ENCODE data around the gene PAPOLA.

The PAPOLA gene

GRCh38 chr14:96587823-96588385 is 85.7 kb downstream of the PAPOLA start:
- no peak for DNase-seq

GRCh38 chr14:96588410-96589257 is 86.5 kb downstream of the PAPOLA start:
- DNase-seq: peak; percentile 58

DNA sequence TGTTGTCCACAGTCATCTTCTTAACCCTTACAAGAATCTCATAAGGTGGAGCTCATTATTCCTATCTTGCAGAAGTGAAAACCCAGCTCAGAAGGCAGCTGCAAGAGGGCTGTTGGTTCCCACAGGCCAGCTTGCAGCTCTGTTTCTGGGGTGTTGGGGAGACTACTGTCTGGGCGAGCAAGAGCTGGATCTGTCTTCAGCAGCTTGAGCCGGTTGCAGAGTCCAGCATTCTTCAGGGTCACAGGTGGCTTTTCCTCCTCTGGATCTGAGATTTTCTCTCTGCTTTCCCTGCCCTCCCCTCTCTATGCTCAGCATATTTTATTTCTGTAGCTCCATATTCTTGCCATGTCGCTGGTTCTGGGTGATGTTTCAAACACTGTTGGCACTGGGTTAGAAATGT is 87.4 kb downstream of the PAPOLA start:
- DNase-seq: no peak

DNA sequence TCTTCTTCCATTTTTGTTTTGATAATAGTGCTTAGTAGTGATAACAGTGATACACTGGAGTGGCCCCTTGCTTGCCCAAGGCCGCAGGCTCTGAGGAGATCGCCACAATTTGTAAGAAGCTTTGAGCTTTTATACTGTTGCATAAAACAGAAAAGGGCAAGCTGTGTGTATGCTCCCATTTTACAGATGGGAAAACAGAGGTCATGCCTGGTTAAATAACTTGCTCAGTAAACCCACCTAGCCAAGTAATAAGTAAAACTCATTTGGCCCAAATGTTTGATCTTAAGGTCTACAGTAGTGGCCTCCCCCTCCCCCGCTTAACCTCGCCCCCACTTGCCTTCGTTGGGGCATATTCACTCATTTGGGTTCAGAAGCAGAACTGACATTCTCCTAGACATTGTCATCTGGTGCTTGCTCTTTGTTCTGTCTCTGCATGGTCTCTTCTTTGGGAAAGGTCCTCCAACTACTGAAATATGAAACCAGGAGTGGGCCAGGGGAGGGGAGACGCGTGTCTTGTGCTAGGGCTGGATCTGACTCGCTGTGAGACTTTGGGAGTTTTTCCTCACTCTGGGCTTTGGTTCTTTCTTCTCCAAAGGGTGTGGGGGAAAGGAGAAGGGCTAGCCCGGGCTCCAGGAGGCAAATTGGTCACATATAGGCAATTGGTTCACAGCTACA is 88.1 kb downstream of the PAPOLA start:
- no peak for DNase-seq

GRCh38 chr14:96592591-96593386 is 90.6 kb downstream of the PAPOLA start:
- DNase-seq: peak; percentile 47

GRCh38 chr14:96594961-96595360 is 92.8 kb downstream of the PAPOLA start:
- DNase-seq: no peak

DNA sequence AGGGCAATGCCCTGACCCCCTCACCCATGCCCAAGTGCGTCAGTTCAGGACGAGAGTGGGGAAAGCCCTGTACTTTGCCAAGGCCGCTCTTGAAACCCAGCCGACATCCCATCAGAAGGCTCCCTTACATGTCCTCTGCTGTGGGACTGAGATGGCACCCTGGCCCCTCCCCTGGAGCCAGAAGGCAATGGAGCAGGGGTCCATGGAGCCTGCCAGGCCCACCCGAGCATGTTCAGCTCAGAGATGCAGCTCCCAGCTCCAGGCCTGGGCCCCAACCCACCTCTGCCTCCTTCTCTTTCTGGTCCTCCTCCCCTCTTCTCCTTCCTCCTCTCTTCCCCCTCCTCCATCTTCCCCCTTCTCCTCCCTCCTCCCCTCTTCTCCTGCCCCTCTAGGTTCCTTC is 95.5 kb downstream of the PAPOLA start:
- no peak for DNase-seq

DNA sequence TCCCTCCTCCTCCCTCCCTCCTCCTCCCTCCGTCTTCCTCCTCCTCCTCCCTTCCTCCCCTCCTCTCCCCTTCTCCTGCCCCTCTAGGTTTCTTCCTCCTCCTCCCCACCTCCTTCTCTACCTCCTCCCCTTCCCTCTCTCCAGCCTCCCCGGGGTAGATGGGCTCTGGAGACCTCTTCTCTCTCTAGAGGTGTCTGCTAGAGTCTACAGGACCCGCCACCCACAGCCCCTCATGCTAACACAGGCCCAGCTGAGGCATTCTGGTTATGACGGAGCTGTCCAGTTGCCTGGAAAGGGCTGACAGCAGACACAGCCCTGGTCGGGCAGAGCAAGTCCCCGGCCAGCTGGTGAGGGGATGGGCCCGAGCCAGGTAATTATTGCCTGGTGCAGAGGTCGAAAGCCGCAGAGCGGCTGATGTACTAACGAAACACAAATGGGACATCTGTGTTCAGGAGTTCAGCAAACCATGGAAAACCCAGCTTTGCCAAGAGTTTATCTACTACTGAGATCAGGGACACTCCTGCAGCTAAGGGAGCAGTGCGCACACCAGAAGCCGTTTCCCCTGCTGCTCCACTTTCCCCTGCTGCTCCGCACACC is 96.2 kb downstream of the PAPOLA start:
- DNase-seq: no peak

- DNase-seq: no peak
Measured at GRCh38 chr14:96599076-96599475, 96.9 kb downstream of the PAPOLA start.

- DNase-seq: no peak
Measured at GRCh38 chr14:96602186-96602585, 100.0 kb downstream of the PAPOLA start.

DNA sequence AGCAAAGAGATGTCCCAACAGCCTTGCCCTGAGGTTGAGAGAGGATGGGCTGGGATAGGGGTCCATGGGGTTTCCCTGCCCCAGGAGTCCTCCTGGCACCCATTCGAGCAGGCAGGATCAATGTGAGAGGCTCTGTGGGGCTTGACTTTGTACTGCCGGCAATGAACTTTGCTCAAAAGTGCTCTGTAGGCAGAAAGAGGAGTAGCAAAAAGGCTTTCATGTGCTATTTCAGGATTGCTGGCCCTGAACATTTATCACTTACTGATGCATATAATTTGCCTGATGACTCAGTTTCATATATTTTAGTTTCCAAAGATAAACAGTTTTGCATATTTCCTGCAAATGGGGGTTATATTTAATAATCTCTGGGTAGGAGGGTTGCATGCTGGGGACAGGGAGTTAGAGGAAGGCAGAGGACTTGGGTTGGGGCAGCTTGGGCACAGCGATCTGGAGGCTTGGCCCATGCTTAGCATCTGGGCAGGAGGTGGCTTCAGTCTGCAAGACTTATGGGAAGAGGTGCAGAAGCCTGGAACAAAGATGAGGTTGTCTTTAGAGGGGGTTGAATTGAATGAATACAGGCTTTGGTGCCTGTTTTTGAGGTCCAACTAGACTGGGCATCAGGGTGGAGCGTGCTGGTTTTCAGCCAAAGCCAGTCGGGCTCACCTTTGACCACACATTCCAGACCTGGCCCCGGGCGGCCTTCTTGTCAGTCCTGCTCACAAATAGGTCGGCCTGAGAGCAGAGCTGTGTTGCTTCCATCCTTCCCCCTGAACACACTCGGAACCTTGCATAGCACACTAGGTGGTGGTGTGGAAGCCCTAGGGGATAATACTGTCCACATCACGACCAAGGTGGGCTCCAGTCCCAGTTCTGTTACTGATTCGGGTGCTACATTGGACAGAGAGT is 101.4 kb downstream of the PAPOLA start:
- DNase-seq: no peak

- DNase-seq: no peak
Measured at GRCh38 chr14:96614481-96614881, 112.3 kb downstream of the PAPOLA start.

- no peak for DNase-seq
Measured at GRCh38 chr14:96616161-96616721, 114.1 kb downstream of the PAPOLA start.
